Stimulated activated CD4-positive, alpha-beta T cell treated with anti-CD3 and anti-CD28 coated beads, Interleukin-2, amount 100 ng/mL, for 48 hours (primary cell): ENCODE data around the gene GAL.
"Not testable (repeated sequence)": the region's sequence is repeated elsewhere in the genome, so short reads cannot be mapped to it uniquely, and the experiment has no call there.

Experiments
- DNase-seq, 2 donors: peaks; one replicate each; pipeline ENCODE4 v3.0.0-alpha.2; 2020

GAL gene, protein sequence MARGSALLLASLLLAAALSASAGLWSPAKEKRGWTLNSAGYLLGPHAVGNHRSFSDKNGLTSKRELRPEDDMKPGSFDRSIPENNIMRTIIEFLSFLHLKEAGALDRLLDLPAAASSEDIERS

GRCh38 chr11:68684385-68685356 is at the start of gene GAL:
Gene GAL (plus strand): TSS chr11:68684544. CDS start chr11:68684924, 380 bp downstream.
- peak in 1 of 2 donors; percentile 13 for DNase-seq

DNA sequence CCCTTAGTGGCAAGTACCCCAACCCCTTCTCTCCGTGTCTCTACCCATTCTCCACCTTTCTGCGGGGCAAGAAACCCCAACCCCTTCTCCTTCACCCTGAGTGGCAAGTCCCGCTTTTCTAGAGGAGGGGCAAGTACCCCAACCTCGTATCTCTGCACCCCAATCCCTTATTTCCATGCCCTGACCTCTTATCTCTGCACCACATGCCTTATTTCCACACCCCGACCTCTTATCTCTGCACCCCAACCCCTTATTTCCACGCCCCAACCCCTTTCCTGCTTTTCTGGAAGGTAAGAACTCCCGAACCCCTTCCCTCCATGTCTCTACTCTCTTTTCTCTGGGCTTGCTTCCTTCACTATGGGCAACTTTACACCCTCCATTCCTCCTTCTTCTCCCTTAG is 49.7 kb upstream of the GAL start:
- DNase-seq: not testable (repeated sequence)

DNA sequence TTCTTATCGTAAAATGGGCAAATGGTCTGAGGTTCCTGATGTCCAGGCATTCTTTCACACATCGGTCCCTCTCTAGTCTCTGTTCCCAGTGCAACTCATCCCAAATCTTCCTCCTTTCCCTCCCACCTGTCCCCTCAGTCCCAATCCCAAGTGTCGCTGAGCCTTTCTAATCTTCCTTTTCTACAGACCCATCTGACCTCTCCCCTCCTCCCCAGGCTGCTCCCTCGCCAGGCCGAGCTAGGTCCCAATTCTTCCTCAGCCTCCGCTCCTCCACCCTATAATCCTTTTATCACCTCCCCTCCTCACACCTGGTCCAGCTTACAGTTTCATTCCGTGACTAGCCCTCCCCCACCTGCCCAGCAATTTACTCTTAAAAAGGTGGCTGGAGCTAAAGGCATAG is 49.2 kb upstream of the GAL start:
- not testable (repeated sequence) for DNase-seq

DNA sequence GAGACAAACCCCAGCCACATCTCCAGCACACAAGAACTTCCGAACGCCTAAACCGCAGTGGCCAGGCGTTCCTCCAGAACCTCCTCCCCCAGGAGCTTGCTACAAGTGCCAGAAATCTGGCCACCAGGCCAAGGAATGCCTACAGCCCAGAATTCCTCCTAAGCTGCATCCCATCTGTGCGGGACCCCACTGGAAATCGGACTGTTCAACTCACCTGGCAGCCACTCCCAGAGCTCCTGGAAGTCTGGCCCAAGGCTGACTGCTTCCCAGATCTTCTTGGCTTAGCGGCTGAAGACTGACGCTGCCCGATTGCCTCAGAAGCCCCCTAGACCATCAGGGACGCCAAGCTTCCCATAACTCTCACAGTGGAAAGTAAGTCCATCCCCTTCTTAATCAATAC is 48.5 kb upstream of the GAL start:
- DNase-seq: not testable (repeated sequence)

DNA sequence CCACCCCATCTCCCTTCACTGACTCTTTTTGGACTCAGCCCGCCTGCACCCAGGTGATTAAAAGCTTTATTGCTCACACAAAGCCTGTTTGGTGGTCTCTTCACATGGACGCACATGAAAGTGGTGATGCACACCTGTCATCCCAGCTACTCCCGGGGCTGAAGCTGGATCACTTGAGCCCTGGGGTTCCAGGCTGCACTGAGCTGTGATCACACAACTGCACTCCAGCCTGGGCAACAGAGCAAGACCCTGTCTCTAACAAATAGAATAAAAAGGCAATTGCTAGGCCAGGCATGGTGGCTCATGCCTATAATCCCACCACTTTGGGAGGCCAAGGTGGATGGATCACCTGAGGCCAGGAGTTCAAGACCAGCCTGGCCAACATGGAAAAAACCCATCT is 45.0 kb upstream of the GAL start:
- DNase-seq: not testable (repeated sequence)

DNA sequence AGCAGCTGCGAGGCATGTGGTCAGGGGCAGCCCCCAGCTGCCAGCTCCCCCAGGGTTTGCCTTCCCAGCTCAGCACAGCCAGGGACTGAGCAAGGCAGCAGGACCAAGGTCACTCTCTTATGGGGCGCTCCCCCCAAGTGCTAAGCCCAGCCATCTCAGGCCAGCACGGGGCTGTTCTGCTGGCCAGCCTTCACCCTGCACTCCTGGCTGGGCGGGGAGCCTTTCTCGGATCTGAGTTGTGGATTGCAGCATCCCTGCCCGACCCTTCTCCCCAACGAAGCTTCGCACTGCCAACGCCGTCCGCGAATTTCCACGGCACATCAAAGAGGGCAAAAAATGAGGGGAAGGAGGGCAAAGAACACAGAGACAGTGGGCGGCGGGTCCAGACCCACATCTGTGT is 42.5 kb upstream of the GAL start:
- no peak for DNase-seq

DNA sequence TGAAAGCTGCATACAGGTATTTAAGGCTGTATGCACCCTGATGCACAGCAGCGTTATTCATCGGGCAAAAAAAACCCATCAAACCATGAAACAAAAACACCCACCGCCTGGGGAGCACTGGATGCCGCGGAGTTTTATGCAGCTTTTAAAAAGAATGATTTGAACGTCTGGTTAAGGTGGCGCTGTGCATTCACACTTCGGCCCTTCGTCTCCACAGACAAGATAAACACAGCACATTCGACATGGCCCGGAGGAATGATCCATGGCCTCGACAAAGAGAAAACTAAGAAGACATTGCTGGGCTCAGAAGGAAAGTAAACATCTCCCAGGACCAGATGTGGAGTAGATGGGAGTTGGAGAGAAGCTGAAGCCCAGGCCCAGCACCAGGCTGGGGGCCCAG is 40.8 kb upstream of the GAL start:
- DNase-seq: no peak

- no peak for DNase-seq
Measured at GRCh38 chr11:68646832-68647231, 37.5 kb upstream of the GAL start.

DNA sequence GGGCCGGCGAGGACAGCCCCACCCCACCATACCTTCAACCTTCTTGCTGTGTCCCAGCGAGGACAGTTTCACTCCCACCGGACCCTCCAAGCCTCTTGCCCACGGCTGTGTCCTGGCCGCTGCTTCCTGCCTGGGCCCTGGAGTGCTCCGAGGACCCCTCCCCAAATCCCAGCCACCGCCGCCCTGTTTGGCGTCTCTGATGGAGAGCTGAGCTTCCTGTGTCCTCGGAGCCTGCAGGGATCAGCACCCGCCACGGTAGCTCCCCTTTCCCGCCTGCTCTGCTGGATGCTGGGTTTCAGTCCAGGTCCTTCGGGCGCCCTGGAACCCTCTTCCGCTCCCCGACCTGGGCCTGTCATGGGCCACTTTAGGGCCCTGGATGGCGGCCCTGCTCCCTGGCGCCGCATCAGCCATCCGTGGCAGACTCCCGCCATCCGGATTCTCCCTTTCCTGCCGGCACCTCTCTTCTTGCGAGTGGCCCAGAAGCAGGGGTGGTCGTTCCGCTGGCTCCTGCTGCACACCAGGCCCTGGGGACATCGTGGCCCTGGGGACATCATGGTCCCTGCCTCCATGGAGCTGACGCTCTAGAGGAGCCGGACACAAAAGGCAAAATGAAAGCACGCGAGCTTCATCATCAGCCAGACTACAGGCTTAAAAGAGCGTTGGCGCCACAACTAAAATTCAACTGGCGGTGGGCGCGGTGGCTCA is 34.3 kb upstream of the GAL start:
- DNase-seq: no peak

DNA sequence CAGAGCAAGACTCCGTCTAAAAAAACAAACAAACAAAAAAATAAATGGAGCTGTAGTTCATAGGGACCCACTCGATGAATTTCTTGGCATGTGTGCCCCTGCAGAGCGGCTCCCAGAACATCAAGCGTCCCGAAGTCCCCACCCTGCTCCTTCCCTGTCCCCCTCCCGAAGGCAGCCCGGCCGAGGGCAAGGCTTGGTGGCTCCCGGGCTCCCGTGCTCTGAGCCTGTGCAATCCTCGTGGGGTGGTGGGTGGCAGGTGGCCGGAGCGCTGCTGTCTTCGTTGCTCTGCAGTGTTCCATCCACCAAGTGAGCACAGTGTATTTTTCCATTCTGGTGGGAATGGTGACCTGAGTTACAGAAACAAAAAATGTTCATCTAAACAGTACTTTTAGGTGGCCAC is 33.5 kb upstream of the GAL start:
- DNase-seq: no peak

- DNase-seq: no peak
Measured at GRCh38 chr11:68651208-68651984, 32.9 kb upstream of the GAL start.

DNA sequence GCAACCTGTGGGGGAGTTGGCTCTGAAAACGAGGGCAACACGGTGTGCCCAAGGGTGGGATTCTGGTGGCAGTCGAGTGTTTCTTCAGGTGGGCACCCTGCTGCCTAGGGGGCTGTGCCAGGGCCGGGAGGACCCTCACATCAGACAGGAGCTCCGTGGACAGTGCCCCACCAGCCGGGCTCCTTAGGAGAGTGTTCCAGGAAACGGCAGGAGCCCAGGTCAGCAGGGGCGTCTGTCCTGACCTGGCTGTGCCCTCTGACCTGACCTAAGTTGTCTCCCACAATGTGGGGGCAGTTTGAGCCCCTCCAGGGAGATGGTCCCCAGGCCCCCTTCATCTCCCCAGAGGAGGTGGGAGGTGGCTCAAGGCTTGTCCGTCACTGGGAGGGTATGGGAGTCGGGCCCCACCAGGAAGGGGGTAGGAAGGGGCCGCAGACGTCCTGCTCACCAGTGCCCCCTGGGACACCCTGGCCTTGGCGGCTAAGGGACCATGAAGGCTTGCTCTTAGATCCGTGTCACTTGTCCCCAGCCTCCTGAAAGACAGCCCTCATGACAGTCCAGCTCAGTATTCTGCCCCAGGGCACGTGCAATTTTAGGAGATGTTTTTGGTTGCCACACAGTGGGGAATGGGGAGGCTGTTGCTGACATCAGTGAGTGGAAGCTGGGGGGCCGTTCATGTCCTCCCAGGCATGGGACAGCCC is 32.2 kb upstream of the GAL start:
- no peak for DNase-seq

- no peak for DNase-seq
Measured at GRCh38 chr11:68652683-68653156, 31.6 kb upstream of the GAL start.

DNA sequence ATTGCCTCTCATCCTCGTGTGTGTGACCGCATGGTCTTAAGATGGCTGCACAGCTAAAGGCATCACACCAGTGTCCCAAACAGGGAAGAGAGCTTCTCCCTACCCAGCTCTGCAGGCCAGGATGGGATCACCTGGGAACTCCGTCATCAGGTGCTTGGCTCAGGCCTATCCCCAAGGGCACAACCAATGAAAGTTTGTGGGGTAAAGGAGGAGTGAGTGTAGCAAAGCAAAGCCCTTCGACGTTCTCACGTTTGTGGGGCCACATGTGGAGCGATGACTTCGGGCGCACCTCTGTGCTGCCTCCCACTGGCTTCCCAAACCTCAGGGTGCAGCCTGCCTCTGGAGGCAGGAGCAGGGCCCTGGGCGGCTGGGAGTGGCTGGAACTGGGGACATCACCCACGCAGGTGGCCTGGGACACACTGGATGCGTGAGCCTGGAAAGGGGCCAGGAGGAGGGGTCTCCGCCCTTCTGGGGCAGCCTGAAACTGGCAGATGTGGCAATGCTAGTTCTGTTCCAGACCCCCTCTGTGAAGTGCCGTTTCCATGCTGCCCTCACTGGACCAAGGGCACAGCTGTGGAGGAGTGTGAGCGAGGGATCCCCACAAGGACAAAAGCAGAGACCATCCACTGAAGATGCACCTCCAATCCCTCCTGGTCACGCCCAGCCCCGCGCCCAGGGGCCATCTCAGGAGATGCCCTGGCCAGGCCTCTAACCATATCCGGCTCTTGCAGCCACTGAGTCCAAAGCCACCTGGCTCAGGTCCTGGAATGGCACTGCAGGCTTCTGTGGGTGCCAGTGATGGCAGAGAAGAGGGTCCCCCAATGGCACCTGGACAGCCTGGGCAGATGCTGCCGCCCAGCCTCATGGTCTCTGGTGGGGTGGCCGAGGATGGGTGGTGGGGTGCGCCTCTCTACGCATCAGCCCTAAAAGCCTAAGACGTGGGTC is 30.6 kb upstream of the GAL start:
- no peak for DNase-seq

GRCh38 chr11:68654978-68655377 is 29.4 kb upstream of the GAL start:
- DNase-seq: no peak

- no peak for DNase-seq
Measured at GRCh38 chr11:68655406-68655805, 28.9 kb upstream of the GAL start.

- no peak for DNase-seq
Measured at GRCh38 chr11:68655806-68656205, 28.5 kb upstream of the GAL start.

DNA sequence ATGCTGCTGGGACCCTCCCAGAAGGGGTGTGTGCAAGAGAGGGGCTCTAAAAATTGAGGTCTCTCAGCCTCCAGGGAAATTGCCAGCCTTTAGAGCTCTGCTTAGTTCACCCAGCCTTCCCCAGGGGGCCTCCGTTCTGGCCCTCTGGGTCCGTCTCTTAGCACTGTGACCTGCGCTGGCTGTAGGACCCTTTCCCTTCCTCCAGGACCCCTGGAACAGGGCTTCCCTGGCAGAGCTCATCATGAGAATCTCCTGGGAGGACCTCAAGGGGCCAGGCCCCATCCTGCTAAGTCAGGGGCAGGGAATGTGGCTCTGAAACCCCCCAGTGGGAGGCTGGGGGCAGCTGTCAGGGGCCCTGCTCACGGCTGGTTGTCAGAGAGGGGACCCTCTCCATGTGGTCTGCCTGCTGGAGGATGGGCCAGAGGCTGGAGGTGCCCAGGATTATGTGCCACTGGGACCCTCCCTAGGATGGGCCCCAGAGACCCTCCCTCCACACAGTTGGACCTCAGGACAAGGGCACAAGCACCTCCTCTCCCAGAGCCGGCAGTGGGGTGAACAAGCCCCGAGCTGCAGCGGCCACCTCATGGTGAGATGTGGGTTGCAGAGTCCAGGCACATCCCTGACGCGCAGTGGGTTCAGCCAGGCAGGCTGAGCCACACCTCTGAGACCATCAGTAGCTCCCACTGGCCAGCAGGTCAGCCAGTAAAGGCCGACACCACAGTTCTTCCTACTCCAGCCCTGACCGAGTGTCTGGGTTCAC is 27.1 kb upstream of the GAL start:
- no peak for DNase-seq

GRCh38 chr11:68658097-68658496 is 26.2 kb upstream of the GAL start:
- DNase-seq: no peak

GRCh38 chr11:68658661-68659060 is 25.7 kb upstream of the GAL start:
- no peak for DNase-seq
